Mesodermal cell (in vitro differentiated cells): ENCODE measurements around the gene NELFB.

ENCODE experiments used
- H3K27ac ChIP-seq: 2 replicates; pipeline ENCODE4 v1.7.0; 2013; ENCODE audit warnings: mild to moderate bottlenecking, low read depth, low read length, moderate library complexity; ENCODE audit not compliant: severe bottlenecking
- H3K36me3 ChIP-seq: 2 replicates; pipeline ENCODE4 v1.7.1; 2013; ENCODE audit warnings: mild to moderate bottlenecking, low read length, moderate library complexity; ENCODE audit not compliant: control insufficient read depth, insufficient read depth
- H3K4me1 ChIP-seq: one replicate; pipeline ENCODE4 v1.7.1; 2013; ENCODE audit warnings: mild to moderate bottlenecking, low read length; ENCODE audit not compliant: insufficient read depth, control insufficient read depth, poor library complexity, severe bottlenecking
- H3K4me3 ChIP-seq: 2 replicates; pipeline ENCODE4 v1.7.0; 2013; ENCODE audit warnings: low read length, control low read depth, mild to moderate bottlenecking; ENCODE audit not compliant: insufficient read depth, poor library complexity, severe bottlenecking; ENCODE audit errors: extremely low read depth
- H3K9me3 ChIP-seq: 2 replicates; pipeline ENCODE4 v1.7.1; 2013; ENCODE audit warnings: mild to moderate bottlenecking, low read length, moderate library complexity; ENCODE audit not compliant: control insufficient read depth
- WGBS, 2 experiments: methylation state at CpG; one replicate each; pipeline ENCODE4 v1.1.5; 2013; ENCODE audit warnings: missing lambda C conversion rate in 2 of 2; ENCODE audit not compliant: insufficient coverage in 2 of 2; 5-methylcytosine and 5-hydroxymethylcytosine counted together

The NELFB gene

GRCh38 chr9:137275203-137275587 is 20.1 kb downstream of the NELFB start:
- 88 to 98% methylated on average over 7 to 9 of the region's 10 CpGs for WGBS, 2 experiments
- H3K4me3 ChIP-seq: no peak overlapping the region
- H3K9me3 ChIP-seq: no peaks in the 10 kb centered on the region
- no peak overlapping the region for H3K27ac ChIP-seq
- peaks cover 23% of the 10 kb centered on the region for H3K4me1 ChIP-seq
- peaks cover 43% of the 10 kb centered on the region for H3K36me3 ChIP-seq

GRCh38 chr9:137275588-137276472 is 20.7 kb downstream of the NELFB start:
- Histone ChIP-seq H3K27ac (peak overlapping the region; percentile 91), H3K9me3 (no peaks in the 10 kb centered on the region), H3K4me3 (no peak overlapping the region), H3K36me3 (peaks cover 42% of the 10 kb centered on the region), H3K4me1 (peaks cover 23% of the 10 kb centered on the region)
- WGBS, 2 experiments: 92 to 93% methylated on average over 19 to 21 of the region's 24 CpGs

- Histone ChIP-seq H3K4me3 (peak overlapping the region; percentile 64), H3K9me3 (no peaks in the 10 kb centered on the region), H3K36me3 (peaks cover 36% of the 10 kb centered on the region), H3K4me1 (peaks cover 23% of the 10 kb centered on the region), H3K27ac (peak overlapping the region; percentile 91)
- 46 to 60% methylated on average over 20 to 25 of the region's 30 CpGs for WGBS, 2 experiments
Measured at GRCh38 chr9:137276473-137277328, 21.6 kb downstream of the NELFB start.

GRCh38 chr9:137277329-137278041 is 22.4 kb downstream of the NELFB start, which contains the start of gene TOR4A:
TOR4A (plus strand) TSS chr9:137277726; CDS start chr9:137278690, 964 bp downstream.
- H3K4me3 ChIP-seq: peak within 1 kb of the TSS; percentile 64
- WGBS, 2 experiments: 10 to 19% methylated on average over 13 to 19 of the region's 25 CpGs
- peaks cover 23% of the 10 kb centered on the region for H3K4me1 ChIP-seq
- peak within 1 kb of the TSS; percentile 91 for H3K27ac ChIP-seq
- H3K36me3 ChIP-seq: peaks cover 36% of the 10 kb centered on the region
- no peaks in the 10 kb centered on the region for H3K9me3 ChIP-seq

GRCh38 chr9:137278061-137278701 is 23.1 kb downstream of the NELFB start:
- 25 to 35% methylated on average over 39 to 44 of the region's 54 CpGs for WGBS, 2 experiments
- Histone ChIP-seq H3K4me1 (peaks cover 23% of the 10 kb centered on the region), H3K36me3 (peaks cover 39% of the 10 kb centered on the region), H3K27ac (peak overlapping the region; percentile 91), H3K9me3 (no peaks in the 10 kb centered on the region), H3K4me3 (peak overlapping the region; percentile 64)

- Histone ChIP-seq H3K4me3 (peak overlapping the region; percentile 64), H3K27ac (no peak overlapping the region), H3K36me3 (peaks cover 40% of the 10 kb centered on the region), H3K9me3 (no peaks in the 10 kb centered on the region), H3K4me1 (peaks cover 23% of the 10 kb centered on the region)
- 88 to 91% methylated on average over 115 to 139 of the region's 139 CpGs for WGBS, 2 experiments
Measured at GRCh38 chr9:137278721-137279711, 23.9 kb downstream of the NELFB start.

- Histone ChIP-seq H3K9me3 (no peaks in the 10 kb centered on the region), H3K27ac (no peak overlapping the region), H3K4me1 (peaks cover 23% of the 10 kb centered on the region), H3K36me3 (peaks cover 40% of the 10 kb centered on the region), H3K4me3 (no peak overlapping the region)
- 98% methylated on average over 36 to 37 of the region's 41 CpGs for WGBS, 2 experiments
Measured at GRCh38 chr9:137279741-137280473, 24.8 kb downstream of the NELFB start.

GRCh38 chr9:137280474-137281344 is 25.6 kb downstream of the NELFB start:
- no peaks in the 10 kb centered on the region for H3K9me3 ChIP-seq
- no peak overlapping the region for H3K27ac ChIP-seq
- peaks cover 40% of the 10 kb centered on the region for H3K36me3 ChIP-seq
- no peak overlapping the region for H3K4me3 ChIP-seq
- peaks cover 19% of the 10 kb centered on the region for H3K4me1 ChIP-seq
- 71 to 89% methylated on average over 57 to 80 of the region's 85 CpGs for WGBS, 2 experiments
